Stimulated activated naive CD8-positive, alpha-beta T cell treated with anti-CD3 and anti-CD28 coated beads, Interleukin-15, amount 100 ng/mL, for 72 hours (primary cell): ENCODE measurements around the gene BRD9.
A peak's percentile ranks its signal among the peaks of the same experiment; 100 is the strongest.
"Not testable (repeated sequence)": the region's sequence is repeated elsewhere in the genome, so short reads cannot be mapped to it uniquely, and the experiment has no call there.

Source experiments
- ATAC-seq: fragments of 150-1000 bp; cut with Tn5 transposase; 2 replicates; pipeline ENCODE4 v1.10.0; 2021; ENCODE audit warnings: mild to moderate bottlenecking, moderate library complexity
- DNase-seq, 2 donors: peaks; one replicate each; pipeline ENCODE4 v3.0.0; 2021 to 2022
- H3K27ac Mint-ChIP-seq, 2 donors: one replicate each; pipeline ENCODE4 v1.8.0; 2022; ENCODE audit warnings: mild to moderate bottlenecking in 2 of 2, mixed read lengths in 2 of 2, moderate library complexity in 2 of 2
- H3K27me3 Mint-ChIP-seq: one replicate; pipeline ENCODE4 v1.8.0; 2022; ENCODE audit warnings: mixed read lengths
- H3K4me1 Mint-ChIP-seq: one replicate; pipeline ENCODE4 v1.8.0; 2022; ENCODE audit warnings: mild to moderate bottlenecking, mixed read lengths
- H3K4me3 Mint-ChIP-seq, 2 donors: one replicate each; pipeline ENCODE4 v1.8.0; 2022; ENCODE audit warnings: mild to moderate bottlenecking in 2 of 2, mixed read lengths in 2 of 2, moderate library complexity in 1 of 2
- H3K9me3 Mint-ChIP-seq, 2 donors: one replicate each; pipeline ENCODE4 v1.8.0; 2022; ENCODE audit warnings: mixed read lengths in 2 of 2

Gene BRD9

DNA sequence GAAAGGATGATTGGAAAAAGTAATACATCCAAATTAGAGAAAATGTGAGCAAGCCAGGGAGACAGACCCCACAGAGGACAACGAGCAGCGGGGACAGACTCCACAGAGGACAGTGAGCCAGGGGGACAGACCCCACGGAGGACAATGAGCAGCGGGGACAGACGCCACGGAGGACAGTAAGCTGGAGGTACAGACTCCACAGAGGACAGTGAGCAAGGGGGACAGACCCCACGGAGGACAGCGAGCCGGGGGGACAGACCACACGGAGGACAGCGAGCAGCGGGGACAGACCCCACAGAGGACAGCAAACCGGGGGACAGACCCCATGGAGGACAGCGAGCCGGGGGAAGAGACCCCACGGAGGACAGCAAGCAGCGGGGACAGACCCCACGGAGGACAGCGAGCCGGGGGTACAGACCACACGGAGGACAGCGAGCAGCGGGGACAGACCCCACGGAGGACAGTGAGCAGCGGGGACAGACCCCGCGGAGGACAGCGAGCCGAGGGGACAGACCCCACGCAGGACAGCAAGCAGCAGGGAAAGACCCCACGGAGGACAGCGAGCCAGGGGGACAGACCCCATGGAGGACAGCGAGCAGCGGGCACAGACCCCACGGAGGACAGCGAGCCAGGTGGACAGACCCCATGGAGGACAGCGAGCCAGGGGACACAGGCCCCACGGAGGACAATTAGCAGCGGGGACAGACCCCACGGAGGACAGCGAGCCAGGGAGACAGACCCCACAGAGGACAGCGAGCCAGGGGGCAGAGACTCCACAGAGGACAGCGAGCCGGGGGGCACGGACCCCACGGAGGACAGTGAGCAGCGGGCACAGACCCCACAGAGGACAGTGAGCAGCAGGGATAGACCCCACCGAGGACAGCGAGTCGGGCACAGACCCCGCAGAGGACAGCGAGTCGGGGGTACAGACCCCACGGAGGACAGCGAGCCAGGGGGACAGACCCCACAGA lies 39.9 kb downstream of the BRD9 start:
- Mint-ChIP-seq H3K4me1 (no peaks in the 10 kb centered on the region), H3K9me3 (no peaks in the 10 kb centered on the region), H3K27me3 (peaks cover 21% of the 10 kb centered on the region), H3K27ac (no peak overlapping the region), H3K4me3 (no peak overlapping the region)
- DNase-seq (no peak), ATAC-seq (no peak)

DNA sequence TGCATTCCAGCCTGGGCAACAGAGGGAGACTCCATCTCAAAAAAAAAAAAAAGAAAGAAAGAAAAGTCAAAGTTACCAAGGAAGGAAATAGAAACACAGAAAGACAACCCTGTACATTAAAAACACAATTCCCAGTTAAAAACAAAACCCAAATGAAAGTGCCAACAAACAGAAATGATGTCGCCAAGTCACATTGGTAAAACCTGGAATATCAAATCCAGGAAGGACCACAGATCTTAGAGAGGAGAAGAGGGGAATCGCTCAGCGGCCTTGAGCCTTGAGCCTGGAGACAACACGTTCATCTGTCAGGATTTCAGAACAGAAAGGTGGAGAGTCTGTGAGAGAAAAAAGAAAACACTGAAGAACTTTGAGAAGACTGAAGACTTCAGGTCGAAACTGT lies 40.6 kb downstream of the BRD9 start:
- Mint-ChIP-seq H3K4me1 (peaks cover under 1% of the 10 kb centered on the region), H3K9me3 (peaks cover 0 to 1% of the 10 kb centered on the region in 2 donors), H3K27me3 (peaks cover 21% of the 10 kb centered on the region), H3K4me3 (no peak overlapping the region), H3K27ac (no peak overlapping the region)
- no peak for DNase-seq
- no peak for ATAC-seq

- Mint-ChIP-seq H3K27ac (no peak overlapping the region), H3K27me3 (peaks cover 21% of the 10 kb centered on the region), H3K9me3 (peaks cover 0 to 6% of the 10 kb centered on the region in 2 donors), H3K4me1 (peaks cover 5% of the 10 kb centered on the region), H3K4me3 (no peak overlapping the region)
- ATAC-seq (no peak), DNase-seq (no peak)
Measured at GRCh38 chr5:851553-851952, 41.0 kb downstream of the BRD9 start.

DNA sequence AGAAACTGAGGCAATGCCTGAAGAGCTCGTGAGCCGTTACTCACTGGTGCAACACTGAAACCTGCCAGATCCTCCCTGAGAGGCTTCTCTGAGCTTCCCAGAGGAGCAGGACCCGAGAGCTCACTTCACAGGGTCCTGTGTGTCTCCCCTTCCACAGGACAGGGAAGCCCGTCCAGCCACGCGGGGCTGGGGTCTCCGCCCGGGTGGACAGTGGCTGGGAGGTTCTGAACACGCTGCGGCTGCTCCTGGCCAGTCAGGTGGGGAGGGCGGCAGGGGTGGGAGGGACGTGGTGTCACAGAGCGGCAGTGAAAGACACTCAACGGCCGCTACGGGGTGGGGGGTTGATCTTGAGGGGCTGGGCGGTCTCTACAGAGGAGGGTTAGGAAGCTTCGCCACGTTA lies 41.5 kb downstream of the BRD9 start:
- H3K4me3 Mint-ChIP-seq, result no peak overlapping the region
- H3K9me3 Mint-ChIP-seq, result peaks cover 0 to 7% of the 10 kb centered on the region in 2 donors
- ATAC-seq (no peak), DNase-seq (no peak)
- H3K27ac Mint-ChIP-seq, result no peak overlapping the region
- H3K27me3 Mint-ChIP-seq, result peaks cover 21% of the 10 kb centered on the region
- peaks cover 9% of the 10 kb centered on the region for H3K4me1 Mint-ChIP-seq

DNA sequence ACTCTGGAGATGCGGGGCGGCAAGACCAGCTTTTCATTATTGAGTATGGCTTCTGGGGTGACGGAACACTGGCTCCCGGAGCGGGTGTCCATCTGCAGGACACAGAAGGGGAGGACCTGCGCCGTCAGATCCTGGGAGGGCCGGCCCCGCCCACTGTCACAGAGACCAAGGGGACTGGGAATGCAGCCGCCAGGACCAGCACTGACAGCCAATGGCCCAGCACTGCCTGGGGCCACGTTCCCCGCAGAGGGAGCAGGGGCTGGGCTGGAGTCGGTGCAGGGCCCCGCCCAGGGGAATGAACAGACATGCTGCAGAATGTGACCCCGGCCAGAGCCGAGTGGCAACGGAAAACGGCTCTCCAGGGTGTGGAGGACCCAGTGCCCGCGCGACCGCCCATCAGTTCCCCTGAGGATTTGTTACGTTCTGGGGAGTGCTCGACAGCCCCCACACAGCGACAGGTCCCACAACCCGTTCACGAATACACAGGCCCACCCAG lies 42.0 kb downstream of the BRD9 start, which contains the start of gene ZDHHC11:
Gene ZDHHC11 (minus strand): TSS at position 476 of the 496 bp plus-strand sequence. CDS start 384 bp downstream, at position 92.
- DNase-seq (peak in 1 of 2 donors; percentile 8), ATAC-seq (no peak)
- Mint-ChIP-seq H3K27me3 (peaks cover 21% of the 10 kb centered on the region), H3K9me3 (peaks cover 0 to 7% of the 10 kb centered on the region in 2 donors), H3K4me3 (no peak within 1 kb of the TSS), H3K4me1 (peaks cover 9% of the 10 kb centered on the region), H3K27ac (no peak within 1 kb of the TSS)

DNA sequence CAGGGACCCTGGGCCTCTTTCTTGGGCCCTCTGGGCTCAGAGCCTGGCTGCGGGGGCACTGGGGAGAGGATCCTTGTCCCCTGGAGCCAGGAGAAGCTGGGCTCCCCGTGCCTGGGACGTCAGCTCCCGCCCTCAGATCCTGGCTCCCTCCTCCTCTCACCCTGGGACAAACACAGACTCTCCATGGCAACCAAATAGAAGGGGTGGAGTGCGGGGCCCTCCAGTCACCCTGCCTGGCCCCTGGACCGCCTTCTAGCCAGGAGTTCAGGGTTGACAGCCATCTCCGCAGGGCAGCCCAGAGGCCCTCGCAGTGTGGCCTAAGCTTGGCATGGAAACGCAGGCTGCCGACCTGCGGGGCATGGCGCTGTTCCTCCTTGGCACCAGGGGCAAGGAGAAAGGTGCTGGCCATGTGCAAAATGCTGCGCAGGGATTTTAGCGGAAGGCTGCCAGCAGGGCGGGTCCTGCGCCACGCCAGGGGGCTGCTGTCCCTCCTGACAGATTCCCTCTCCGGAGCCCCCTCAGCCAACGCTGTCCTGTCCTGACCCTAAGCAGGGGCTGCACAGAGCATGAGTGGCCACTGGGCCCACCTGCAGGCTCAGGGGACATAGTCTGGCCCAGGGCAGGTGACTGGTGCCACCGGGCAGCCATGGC lies 42.8 kb downstream of the BRD9 start:
- Mint-ChIP-seq H3K4me3 (no peak overlapping the region), H3K27ac (no peak overlapping the region), H3K27me3 (peaks cover 21% of the 10 kb centered on the region), H3K9me3 (peaks cover 0 to 7% of the 10 kb centered on the region in 2 donors), H3K4me1 (peaks cover 9% of the 10 kb centered on the region)
- DNase-seq (peak in 1 of 2 donors; percentile 6), ATAC-seq (no peak)

GRCh38 chr5:848671-849111 lies 43.9 kb downstream of the BRD9 start:
- H3K27ac Mint-ChIP-seq, result no peak overlapping the region
- no peak overlapping the region for H3K4me3 Mint-ChIP-seq
- peaks cover 21% of the 10 kb centered on the region for H3K27me3 Mint-ChIP-seq
- DNase-seq, result no peak
- H3K4me1 Mint-ChIP-seq, result peaks cover 9% of the 10 kb centered on the region
- ATAC-seq, result no peak
- peaks cover 0 to 7% of the 10 kb centered on the region in 2 donors for H3K9me3 Mint-ChIP-seq

- DNase-seq, H3K4me1 Mint-ChIP-seq: not testable (repeated sequence)
Measured at GRCh38 chr5:847736-848135, 44.9 kb downstream of the BRD9 start.

DNA sequence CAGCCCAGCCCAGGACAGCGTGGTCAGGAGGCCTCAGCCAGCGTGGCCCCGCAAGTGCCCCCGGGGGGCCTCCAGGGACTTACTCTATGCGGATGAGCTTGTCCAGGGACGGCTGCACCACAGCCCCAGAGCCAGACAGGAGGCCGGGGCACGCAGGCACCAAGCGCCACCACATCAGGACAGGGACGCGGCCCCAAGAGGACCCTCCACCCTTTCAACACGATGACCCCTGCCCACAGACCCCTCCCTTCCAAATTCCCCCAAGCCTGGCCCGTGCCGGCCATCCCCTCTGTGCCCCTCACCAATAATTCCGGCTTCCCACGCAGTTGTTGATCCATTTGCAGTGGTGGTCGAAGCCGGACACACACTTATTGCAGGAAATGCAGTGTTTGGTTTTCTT lies 45.4 kb downstream of the BRD9 start:
- not testable (repeated sequence) for DNase-seq, H3K4me3 Mint-ChIP-seq, H3K4me1 Mint-ChIP-seq, H3K27ac Mint-ChIP-seq, H3K9me3 Mint-ChIP-seq, ATAC-seq
- H3K27me3 Mint-ChIP-seq, result peaks cover 11% of the 10 kb centered on the region

More at GRCh38 chr5:847736-848135, 44.9 kb downstream of the BRD9 start:
- not testable (repeated sequence) for ATAC-seq, H3K9me3 Mint-ChIP-seq, H3K4me3 Mint-ChIP-seq, H3K27ac Mint-ChIP-seq
- H3K27me3 Mint-ChIP-seq, result peaks cover 16% of the 10 kb centered on the region

DNA sequence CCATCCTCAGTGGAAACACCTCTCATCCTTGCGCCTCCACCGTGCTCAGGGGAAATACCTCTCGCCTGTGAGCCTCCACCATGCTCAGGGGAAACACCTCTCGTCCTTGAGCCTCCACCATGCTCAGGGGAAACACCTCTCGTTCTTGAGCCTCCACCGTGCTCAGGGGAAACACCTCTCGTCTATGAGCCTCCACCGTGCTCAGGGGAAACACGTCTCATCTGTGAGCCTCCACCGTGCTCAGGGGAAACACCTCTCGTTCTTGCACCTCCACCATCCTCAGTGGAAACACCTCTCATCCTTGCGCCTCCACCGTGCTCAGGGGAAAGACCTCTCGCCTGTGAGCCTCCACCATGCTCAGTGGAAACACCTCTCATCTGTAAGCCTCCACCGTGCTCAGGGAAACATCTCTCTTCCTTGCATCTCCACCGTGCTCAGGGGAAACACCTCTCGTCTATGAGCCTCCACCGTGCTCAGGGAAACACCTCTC lies 46.0 kb downstream of the BRD9 start:
- not testable (repeated sequence) for H3K4me3 Mint-ChIP-seq, H3K9me3 Mint-ChIP-seq, H3K4me1 Mint-ChIP-seq, H3K27me3 Mint-ChIP-seq
- H3K27ac Mint-ChIP-seq, result peak overlapping the region in 1 of 2 donors; percentile 12
- ATAC-seq, result peak; percentile 66
- DNase-seq, result peak; percentile 25 to 70

DNA sequence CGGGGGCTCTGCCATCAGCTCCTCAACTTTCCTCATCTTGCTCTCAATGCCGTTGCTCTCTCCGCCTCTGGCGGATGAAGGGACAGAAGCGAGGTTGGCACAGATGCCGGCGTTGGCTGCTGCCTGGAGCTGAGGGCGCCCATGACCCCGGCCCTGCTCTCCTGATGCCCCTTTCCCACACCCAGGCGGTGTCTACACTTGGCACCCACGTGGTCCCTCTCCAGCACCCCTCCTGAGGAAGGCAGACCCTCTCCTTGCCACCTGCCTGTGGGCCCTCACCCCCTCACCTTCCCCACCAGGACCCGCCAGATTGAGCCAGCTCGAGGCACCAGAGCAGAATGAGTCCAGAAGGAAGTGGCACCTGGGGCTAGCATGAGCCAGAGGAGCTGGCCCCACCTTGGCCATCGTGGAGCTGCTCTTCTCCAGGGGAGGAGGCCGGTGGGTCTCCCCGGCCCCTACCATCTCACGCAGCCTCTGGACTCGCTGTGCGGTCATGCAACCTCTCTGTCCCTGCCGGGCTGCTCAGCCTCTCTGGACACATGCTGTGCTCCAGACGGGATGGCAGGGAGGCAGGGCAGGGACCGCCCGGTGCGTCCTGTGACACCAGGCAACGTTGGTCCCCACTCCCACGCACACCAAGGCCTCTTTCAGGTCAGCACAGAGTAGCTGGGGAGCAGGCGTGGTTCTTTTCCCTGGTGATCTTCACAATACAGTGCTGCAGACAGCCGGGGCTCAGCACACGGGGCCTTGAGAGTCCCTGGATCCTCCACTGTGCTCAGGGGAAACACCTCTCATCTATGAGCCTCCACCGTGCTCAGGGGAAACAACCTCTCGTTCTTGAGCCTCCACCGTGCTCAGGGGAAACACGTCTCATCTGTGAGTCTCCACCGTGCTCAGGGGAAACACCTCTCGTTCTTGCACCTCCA lies 46.7 kb downstream of the BRD9 start:
- H3K4me1 Mint-ChIP-seq, H3K27ac Mint-ChIP-seq, DNase-seq, ATAC-seq, H3K9me3 Mint-ChIP-seq, H3K27me3 Mint-ChIP-seq, H3K4me3 Mint-ChIP-seq: not testable (repeated sequence)

DNA sequence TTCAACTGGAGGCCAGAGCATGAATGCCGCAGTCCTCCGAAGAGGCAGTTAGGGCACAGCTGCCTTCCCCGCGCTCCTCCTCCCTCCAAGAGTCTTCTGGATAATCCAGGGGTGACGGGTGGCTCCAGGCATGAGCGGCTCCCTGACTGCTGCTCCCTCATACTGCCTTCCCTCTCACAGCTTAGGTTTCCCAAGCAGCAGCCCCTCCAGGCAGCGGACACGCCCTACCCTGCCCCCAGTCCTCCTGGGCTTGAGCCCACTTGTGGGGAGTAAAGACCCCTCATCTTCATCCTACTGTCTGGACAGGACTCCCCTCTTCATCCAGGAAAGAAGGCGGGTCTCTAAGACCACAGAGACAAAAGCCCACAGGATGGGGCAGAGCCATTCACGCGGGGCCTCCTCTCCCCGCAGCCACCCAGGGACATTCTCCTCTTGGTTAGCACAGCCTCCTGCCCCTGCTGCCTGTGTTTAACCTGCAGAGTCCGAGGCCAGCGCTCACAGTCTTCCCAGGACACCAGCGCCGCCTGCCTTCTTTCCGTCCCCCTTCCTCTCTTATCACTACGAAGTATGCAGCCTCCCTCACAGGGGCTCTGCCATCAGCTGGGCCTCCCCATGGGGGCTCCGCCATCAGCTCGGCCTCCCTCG lies 47.4 kb downstream of the BRD9 start:
- H3K27me3 Mint-ChIP-seq, H3K4me3 Mint-ChIP-seq, DNase-seq, H3K27ac Mint-ChIP-seq, H3K9me3 Mint-ChIP-seq, H3K4me1 Mint-ChIP-seq, ATAC-seq: not testable (repeated sequence)

DNA sequence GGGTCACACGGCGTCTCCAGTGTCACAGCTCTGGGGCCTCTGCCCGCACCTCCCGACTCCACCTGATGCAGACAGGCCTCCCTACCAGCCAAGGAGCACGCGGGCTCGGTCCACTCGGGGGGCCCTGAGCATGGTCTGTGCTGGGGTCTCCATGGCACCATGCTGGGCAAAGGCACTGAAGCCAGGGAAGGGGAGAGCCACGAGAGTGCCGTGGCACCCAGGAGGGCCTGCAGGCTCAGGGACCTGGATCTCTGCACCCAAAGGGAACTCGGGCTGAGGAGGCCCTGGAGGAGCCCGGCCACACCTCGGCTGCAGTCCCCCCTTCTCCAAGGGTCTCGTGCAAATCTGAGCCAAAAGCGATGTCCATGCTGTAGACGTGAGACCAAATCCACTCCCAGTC lies 48.2 kb downstream of the BRD9 start:
- H3K4me3 Mint-ChIP-seq, H3K9me3 Mint-ChIP-seq, H3K27me3 Mint-ChIP-seq, H3K27ac Mint-ChIP-seq, DNase-seq, H3K4me1 Mint-ChIP-seq, ATAC-seq: not testable (repeated sequence)

- not testable (repeated sequence) for H3K27me3 Mint-ChIP-seq, H3K27ac Mint-ChIP-seq, H3K4me3 Mint-ChIP-seq, H3K9me3 Mint-ChIP-seq, H3K4me1 Mint-ChIP-seq
- ATAC-seq (peak; percentile 19), DNase-seq (peak in 1 of 2 donors; percentile 8)
Measured at GRCh38 chr5:843926-844325, 48.7 kb downstream of the BRD9 start.
